ENCODE results near the gene ZYG11B. TPM values are rescaled to one million over a fixed set of nuclear protein-coding genes. Genes with fewer than 3 reads are reported as not detected.

ZYG11B gene
- total and polyA plus RNA-seq, 2 donors (not counting 3 experiments of a cell fraction or from before 2014, with no cell fraction given): 8.2 to 27.2 TPM

- Histone ChIP-seq H2AFZ (ENCODE audit: low read depth, low read length) (no peak overlapping the region), H3K27me3 (ENCODE audit: control insufficient read depth in 2 of 2, insufficient read depth in 2 of 2, low read length in 2 of 2) (no peaks in the 10 kb centered on the region), H3K27ac (ENCODE audit: insufficient read depth, low read depth, low read length) (no peak overlapping the region), H3K9me3 (replicated peaks; ENCODE audit: control insufficient read depth, insufficient read depth, low read length) (no peaks in the 10 kb centered on the region), H3K79me2 (ENCODE audit: control insufficient read depth, insufficient read depth, low read length) (no peaks in the 10 kb centered on the region), H3K4me1 (ENCODE audit: control insufficient read depth, extremely low read depth, insufficient read depth, low read length) (no peaks in the 10 kb centered on the region), H3K4me2 (ENCODE audit: insufficient read depth, low read length) (no peak overlapping the region), H4K20me1 (replicated peaks; ENCODE audit: control insufficient read depth, extremely low read depth, insufficient read depth, low read length) (no peaks in the 10 kb centered on the region), H3K4me3 (replicated peaks in 1 of 3; ENCODE audit: insufficient read depth in 1 of 3, low read depth in 1 of 3, low read length in 3 of 3) (no peak overlapping the region), H3K9ac (replicated peaks; ENCODE audit: extremely low read depth, insufficient read depth, low read length) (no peak overlapping the region), H3K9me1 (replicated peaks; ENCODE audit: control insufficient read depth, extremely low read depth, insufficient read depth, low read length) (no peaks in the 10 kb centered on the region), H3K36me3 (ENCODE audit: control insufficient read depth in 2 of 2, extremely low read depth in 1 of 2, insufficient read depth in 2 of 2, low read length in 2 of 2) (peaks cover 0 to 5% of the 10 kb centered on the region in 2 experiments)
- BruUV-seq (replicated peaks): no TSS peak
- FAIRE-seq: no peak
- no peak for DNase-seq (ENCODE audit: low read depth, low spot score)
- ChIA-PET POLR2A (no interaction called here), CTCF (no interaction called here)
- intact Hi-C loops (cut with micrococcal nuclease) (no loop called here), dilution Hi-C loops (cut with MboI; ENCODE audit: extremely low pct_ligation_motif_present, low sequenced_read_pairs) (no loop called here)
- TF ChIP-seq GATA2 (IDR thresholded peaks at IDR 0.05; ENCODE audit: insufficient read depth, insufficient read length, low read depth, low read length): no peak
- TF ChIP-seq POLR2AphosphoS5 (IDR thresholded peaks at IDR 0.05; ENCODE audit: insufficient read depth, low read depth, low read length): no peak
- no peak for TF ChIP-seq MYC (IDR thresholded peaks at IDR 0.05; ENCODE audit: low read depth, low read length)
- no peak for TF ChIP-seq POLR2A (IDR thresholded peaks at IDR 0.05; ENCODE audit: low read depth, low read length)
- no peak for TF ChIP-seq EZH2 (IDR thresholded peaks at IDR 0.05; ENCODE audit: borderline replicate concordance, low read depth, low read length, severe bottlenecking)
- TF ChIP-seq JUN (IDR thresholded peaks at IDR 0.05; ENCODE audit: borderline replicate concordance, insufficient read depth, insufficient read length, low read depth): no peak
- TF ChIP-seq CTCF (IDR thresholded peaks at IDR 0.05; ENCODE audit: extremely low read depth in 1 of 2, insufficient read depth in 1 of 2, low read depth in 1 of 2, low read length in 2 of 2): no peak
- no peak for TF ChIP-seq FOS (IDR thresholded peaks at IDR 0.05; ENCODE audit: borderline replicate concordance, insufficient read depth, low read length)
- TF ChIP-seq MAX (IDR thresholded peaks at IDR 0.05; ENCODE audit: insufficient read depth, insufficient read length): no peak
Observed at GRCh38 chr1:52767596-52768280, 41.5 kb downstream of the ZYG11B start.
